Measurements from ENCODE around the gene TJP2. TPM values are rescaled to one million over a fixed set of nuclear protein-coding genes. Genes with fewer than 3 reads are reported as not detected.
"Not testable (repeated sequence)": the region's sequence is repeated elsewhere in the genome, so short reads cannot be mapped to it uniquely, and the experiment has no call there.

Gene TJP2
- total and polyA plus RNA-seq, 7 experiments from 2014 or later = 1.6 to 27.3 (median 11.3) TPM

DNA sequence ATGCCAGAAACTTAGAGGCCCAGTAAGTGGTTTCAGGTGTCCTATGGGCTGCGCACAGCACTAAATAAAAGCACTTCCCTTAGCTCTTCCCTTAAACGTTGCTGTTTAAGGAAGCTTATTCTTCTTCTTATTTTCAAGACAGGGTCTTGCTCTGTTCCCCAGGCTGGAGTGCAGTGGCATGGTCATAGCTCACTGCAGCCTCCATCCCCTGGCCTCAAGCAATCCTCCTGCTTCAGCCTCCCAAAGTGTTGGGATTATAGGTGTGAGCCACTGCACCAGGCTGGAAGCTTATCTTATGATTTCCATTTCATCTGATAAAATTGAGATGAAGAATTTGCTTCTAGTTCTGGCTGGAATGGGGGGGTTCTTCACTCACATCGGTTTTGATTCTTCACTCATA, 15.6 kb upstream of the TJP2 start:
- intact Hi-C loops (cut with micrococcal nuclease) = loop anchor here in 1 of 2 donors (5.0 kb wide), 1 partner anchor 34 kb away; no protein-coding TSS in a partner anchor
- POLR2A ChIA-PET = no interaction called here
- CTCF ChIA-PET = interaction anchor here (0.7 kb wide), 1 partner anchor 75 kb away, joined by 4 read pairs; no protein-coding TSS in a partner anchor
- DNase-seq = no peak
- Mint-ChIP-seq H3K9me3 (peaks cover 0 to 4% (median 0%) of the 10 kb centered on the region in 11 donors), H3K27ac (no peak overlapping the region), H3K4me1 (peaks cover 0 to 9% (median 0%) of the 10 kb centered on the region in 7 donors), H3K4me3 (no peak overlapping the region), H3K27me3 (no peaks in the 10 kb centered on the region), H3K36me3 (peaks cover 0 to 26% (median 11%) of the 10 kb centered on the region in 5 donors)
- Histone ChIP-seq H3K9me3 (ENCODE audit: control insufficient read depth in 2 of 3, low read length in 3 of 3) (no peaks in the 10 kb centered on the region), H3K27ac (ENCODE audit: low read depth, low read length) (no peak overlapping the region), H3K4me1 (ENCODE audit: control insufficient read depth in 2 of 2, insufficient read depth in 2 of 2, low read length in 2 of 2) (no peaks in the 10 kb centered on the region), H3K4me3 (ENCODE audit: low read length) (no peak overlapping the region), H3K36me3 (ENCODE audit: control insufficient read depth in 2 of 3, insufficient read depth in 3 of 3, low read length in 3 of 3) (no peaks in the 10 kb centered on the region), H3K27me3 (ENCODE audit: control insufficient read depth in 2 of 2, insufficient read depth in 2 of 2, low read length in 2 of 2) (no peaks in the 10 kb centered on the region)
- ATAC-seq = no peak

DNA sequence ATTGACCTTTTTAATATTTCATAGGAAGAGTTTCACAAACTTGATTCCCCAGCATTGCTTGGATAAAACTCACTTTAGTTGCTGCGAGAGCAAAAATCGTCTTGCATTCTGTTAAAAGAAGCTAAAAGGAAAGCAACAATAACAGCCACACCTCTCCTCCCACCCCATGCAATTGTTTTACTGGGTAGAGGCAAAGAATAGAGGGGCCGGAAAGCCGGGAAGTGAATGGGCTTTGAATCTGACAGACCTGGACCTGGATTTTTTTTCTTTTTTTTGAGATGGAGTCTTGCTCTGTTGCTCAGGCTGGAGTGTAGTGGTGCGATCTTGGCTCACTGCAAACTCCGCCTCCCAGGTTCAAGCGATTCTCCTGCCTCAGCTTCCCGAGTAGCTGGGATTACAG, 9.5 kb upstream of the TJP2 start:
- intact Hi-C loops (cut with micrococcal nuclease); H3K4me3 Mint-ChIP-seq; H3K4me1 ChIP-seq (ENCODE audit: control insufficient read depth in 2 of 2, insufficient read depth in 2 of 2, low read length in 2 of 2); H3K27ac ChIP-seq (ENCODE audit: low read depth, low read length); H3K27me3 ChIP-seq (ENCODE audit: control insufficient read depth in 2 of 2, insufficient read depth in 2 of 2, low read length in 2 of 2); H3K9me3 ChIP-seq (ENCODE audit: control insufficient read depth in 2 of 3, low read length in 3 of 3); DNase-seq; CTCF ChIA-PET; ATAC-seq; H3K27me3 Mint-ChIP-seq; POLR2A ChIA-PET; H3K9me3 Mint-ChIP-seq; H3K4me3 ChIP-seq (ENCODE audit: low read length); H3K36me3 ChIP-seq (ENCODE audit: control insufficient read depth in 2 of 3, insufficient read depth in 3 of 3, low read length in 3 of 3): not testable (repeated sequence)
- Mint-ChIP-seq H3K27ac (peak overlapping the region in 1 of 9 donors; percentile 57), H3K4me1 (peaks cover 9 to 20% (median 12%) of the 10 kb centered on the region in 7 donors), H3K36me3 (peaks cover 0 to 19% (median 10%) of the 10 kb centered on the region in 5 donors)

DNA sequence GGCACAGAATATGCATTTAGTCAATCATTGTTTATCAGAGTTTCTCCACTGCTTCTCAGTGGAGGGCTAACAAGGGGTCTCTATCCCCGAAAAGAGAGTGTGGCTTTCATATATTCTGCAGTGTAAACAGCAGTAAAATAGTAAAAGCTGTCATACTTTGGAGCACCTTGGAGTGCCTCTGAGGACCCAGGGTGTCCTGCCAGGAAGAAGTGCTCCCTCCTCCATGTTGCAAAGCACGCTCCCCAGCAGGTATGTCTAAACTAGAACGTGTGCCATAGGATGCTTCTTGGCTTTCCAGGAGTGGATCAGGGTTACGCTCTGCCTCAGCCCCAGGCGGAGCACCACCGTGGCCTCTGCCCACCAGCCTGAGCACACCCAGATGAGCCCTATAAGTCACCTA, 8.5 kb upstream of the TJP2 start:
- ATAC-seq = no peak
- no peak for DNase-seq
- H3K4me3 ChIP-seq (ENCODE audit: low read length) = no peak overlapping the region
- ChIA-PET CTCF (no interaction called here), POLR2A (no interaction called here)
- peaks cover 0 to 2% (median 0%) of the 10 kb centered on the region in 11 donors for H3K9me3 Mint-ChIP-seq
- intact Hi-C loops (cut with micrococcal nuclease) = no loop called here
- H3K27me3 Mint-ChIP-seq = peaks cover under 1 to 4% (median 1%) of the 10 kb centered on the region in 5 donors
- H3K36me3 ChIP-seq (ENCODE audit: control insufficient read depth in 2 of 3, insufficient read depth in 3 of 3, low read length in 3 of 3) = no peaks in the 10 kb centered on the region
- H3K27ac ChIP-seq (ENCODE audit: low read depth, low read length) = no peak overlapping the region
- H3K27ac Mint-ChIP-seq = no peak overlapping the region
- H3K4me1 ChIP-seq (ENCODE audit: control insufficient read depth in 2 of 2, insufficient read depth in 2 of 2, low read length in 2 of 2) = peaks cover 0 to 4% of the 10 kb centered on the region in 2 donors
- H3K27me3 ChIP-seq (ENCODE audit: control insufficient read depth in 2 of 2, insufficient read depth in 2 of 2, low read length in 2 of 2) = no peaks in the 10 kb centered on the region
- peaks cover 1 to 15% (median 4%) of the 10 kb centered on the region in 5 donors for H3K36me3 Mint-ChIP-seq
- peaks cover 11 to 16% (median 12%) of the 10 kb centered on the region in 7 donors for H3K4me1 Mint-ChIP-seq
- H3K9me3 ChIP-seq (ENCODE audit: control insufficient read depth in 2 of 3, low read length in 3 of 3) = no peaks in the 10 kb centered on the region
- H3K4me3 Mint-ChIP-seq = no peak overlapping the region

DNA sequence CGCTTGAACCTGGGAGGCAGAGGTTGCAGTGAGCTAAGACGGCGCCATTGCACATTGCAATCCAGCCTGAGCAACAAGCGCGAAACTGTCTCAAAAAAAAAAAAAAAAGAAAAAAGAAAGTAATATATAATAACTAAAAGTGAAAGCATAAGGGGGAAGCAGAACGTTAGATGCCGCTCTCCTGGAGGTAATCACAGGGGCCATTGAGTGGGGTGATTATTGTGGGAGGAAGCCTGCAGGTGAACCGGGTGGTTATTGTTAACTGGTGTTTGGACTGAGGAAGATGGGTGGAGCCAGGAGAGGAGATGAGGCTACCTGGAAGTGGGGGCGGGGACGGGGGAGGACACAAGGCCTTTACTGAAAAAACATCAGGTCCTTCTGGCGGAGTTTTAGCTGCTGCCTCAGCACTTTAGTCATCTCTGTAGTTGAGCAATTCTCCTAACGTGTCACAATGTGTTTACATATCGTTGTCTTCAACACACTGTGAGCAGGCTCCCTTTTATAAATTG, 5.3 kb upstream of the TJP2 start:
- Histone ChIP-seq H3K4me1 (ENCODE audit: control insufficient read depth in 2 of 2, insufficient read depth in 2 of 2, low read length in 2 of 2) (peaks cover 7 to 9% of the 10 kb centered on the region in 2 donors), H3K4me3 (ENCODE audit: low read length) (peak overlapping the region; percentile 54), H3K27ac (ENCODE audit: low read depth, low read length) (no peak overlapping the region), H3K36me3 (ENCODE audit: control insufficient read depth in 2 of 3, insufficient read depth in 3 of 3, low read length in 3 of 3) (no peaks in the 10 kb centered on the region), H3K9me3 (ENCODE audit: control insufficient read depth in 2 of 3, low read length in 3 of 3) (no peaks in the 10 kb centered on the region), H3K27me3 (ENCODE audit: control insufficient read depth in 2 of 2, insufficient read depth in 2 of 2, low read length in 2 of 2) (no peaks in the 10 kb centered on the region)
- Mint-ChIP-seq H3K36me3 (peaks cover 0 to 17% (median 4%) of the 10 kb centered on the region in 5 donors), H3K27ac (peak overlapping the region in 7 of 9 donors; percentile 24 to 90 (median 74)), H3K4me1 (peaks cover 18 to 30% (median 23%) of the 10 kb centered on the region in 7 donors), H3K9me3 (no peaks in the 10 kb centered on the region), H3K4me3 (peak overlapping the region; percentile 72 to 87 (median 84)), H3K27me3 (peaks cover 11 to 29% (median 18%) of the 10 kb centered on the region in 5 donors)
- ChIA-PET POLR2A (interaction anchor here (0.7 kb wide), 1 partner anchor 9 kb away, joined by 3 read pairs; no protein-coding TSS in a partner anchor), CTCF (interaction anchor here (0.7 to 1.0 kb wide), 2 partner anchors 26 to 63 kb away, joined by 3 to 5 read pairs; no protein-coding TSS in a partner anchor)
- DNase-seq = peak in 6 of 9 donors; percentile 9 to 67 (median 16)
- intact Hi-C loops (cut with micrococcal nuclease) = loop anchor here in 1 of 2 donors (1.0 kb wide), 1 partner anchor 10 kb away; no protein-coding TSS in a partner anchor
- peak; percentile 79 for ATAC-seq

DNA sequence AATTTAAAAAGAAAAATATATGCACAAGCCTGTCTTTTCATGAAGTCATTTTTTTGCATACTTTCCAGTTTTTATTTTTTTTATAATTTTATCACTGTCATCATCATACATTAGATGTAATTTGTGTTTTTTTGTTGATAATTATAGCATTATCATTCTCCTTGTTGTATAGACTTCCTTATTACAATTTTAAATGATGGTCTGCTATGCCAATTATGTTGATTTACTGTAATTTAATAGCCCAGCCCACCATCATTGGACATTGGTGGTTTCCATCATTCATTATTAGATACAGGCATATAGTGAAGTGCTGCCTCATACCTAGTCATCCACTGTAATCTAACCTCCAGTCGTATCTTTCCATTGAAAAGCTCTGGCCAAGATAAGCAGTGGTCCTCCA, 3.8 kb upstream of the TJP2 start:
- Mint-ChIP-seq H3K9me3 (no peaks in the 10 kb centered on the region), H3K4me3 (no peak overlapping the region), H3K27ac (no peak overlapping the region), H3K4me1 (peaks cover 26 to 40% (median 33%) of the 10 kb centered on the region in 7 donors), H3K36me3 (peaks cover 0 to 11% (median 4%) of the 10 kb centered on the region in 5 donors), H3K27me3 (peaks cover 15 to 40% (median 24%) of the 10 kb centered on the region in 5 donors)
- DNase-seq = no peak
- Histone ChIP-seq H3K4me3 (ENCODE audit: low read length) (no peak overlapping the region), H3K9me3 (ENCODE audit: control insufficient read depth in 2 of 3, low read length in 3 of 3) (no peaks in the 10 kb centered on the region), H3K27me3 (ENCODE audit: control insufficient read depth in 2 of 2, insufficient read depth in 2 of 2, low read length in 2 of 2) (no peaks in the 10 kb centered on the region), H3K27ac (ENCODE audit: low read depth, low read length) (no peak overlapping the region), H3K36me3 (ENCODE audit: control insufficient read depth in 2 of 3, insufficient read depth in 3 of 3, low read length in 3 of 3) (no peaks in the 10 kb centered on the region), H3K4me1 (ENCODE audit: control insufficient read depth in 2 of 2, insufficient read depth in 2 of 2, low read length in 2 of 2) (peaks cover 12 to 14% of the 10 kb centered on the region in 2 donors)
- intact Hi-C loops (cut with micrococcal nuclease) = loop anchor here (5.0 to 10.0 kb wide), 5 partner anchors 133 to 1245 kb away; partner anchors contain the start of genes FXN (in 1 of the 2), KLF9 (in 1 of the 2) and SMC5 (in 1 of the 2)
- ATAC-seq = no peak
- CTCF ChIA-PET = no interaction called here
- POLR2A ChIA-PET = no interaction called here

DNA sequence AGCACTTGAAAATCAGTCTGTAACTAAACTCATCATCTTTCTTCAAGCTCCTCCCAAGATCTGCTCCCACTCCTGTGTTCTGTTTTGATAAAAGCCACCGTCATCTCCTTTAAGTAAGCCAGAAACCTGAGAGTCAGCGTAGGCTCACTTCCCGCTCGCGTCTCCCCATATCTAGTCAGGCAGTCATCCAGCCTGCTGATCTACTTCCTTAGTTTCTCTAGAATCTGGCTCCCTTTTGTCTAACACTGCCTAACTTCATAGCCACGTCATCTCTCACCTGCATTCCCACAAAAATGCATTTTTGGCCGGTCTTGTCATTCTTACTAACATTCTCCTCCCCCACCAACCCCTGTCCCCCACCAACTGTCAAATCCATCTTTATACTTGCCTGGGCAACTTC, 3.0 kb upstream of the TJP2 start:
- DNase-seq (no peak), ATAC-seq (no peak)
- no peaks in the 10 kb centered on the region for H3K9me3 ChIP-seq (ENCODE audit: control insufficient read depth in 2 of 3, low read length in 3 of 3)
- peaks cover 26 to 48% (median 33%) of the 10 kb centered on the region in 7 donors for H3K4me1 Mint-ChIP-seq
- H3K27me3 ChIP-seq (ENCODE audit: control insufficient read depth in 2 of 2, insufficient read depth in 2 of 2, low read length in 2 of 2) = no peaks in the 10 kb centered on the region
- H3K4me3 ChIP-seq (ENCODE audit: low read length) = no peak overlapping the region
- no peak overlapping the region for H3K27ac ChIP-seq (ENCODE audit: low read depth, low read length)
- H3K36me3 ChIP-seq (ENCODE audit: control insufficient read depth in 2 of 3, insufficient read depth in 3 of 3, low read length in 3 of 3) = no peaks in the 10 kb centered on the region
- no peak overlapping the region for H3K27ac Mint-ChIP-seq
- H3K9me3 Mint-ChIP-seq = no peaks in the 10 kb centered on the region
- peaks cover 15 to 43% (median 24%) of the 10 kb centered on the region in 5 donors for H3K27me3 Mint-ChIP-seq
- CTCF ChIA-PET = no interaction called here
- intact Hi-C loops (cut with micrococcal nuclease) = loop anchor here (5.0 to 10.0 kb wide), 5 partner anchors 134 to 1244 kb away; partner anchors contain the start of genes FXN (in 1 of the 2), KLF9 (in 1 of the 2) and SMC5 (in 1 of the 2)
- peaks cover 0 to 11% (median 4%) of the 10 kb centered on the region in 5 donors for H3K36me3 Mint-ChIP-seq
- POLR2A ChIA-PET = no interaction called here
- H3K4me1 ChIP-seq (ENCODE audit: control insufficient read depth in 2 of 2, insufficient read depth in 2 of 2, low read length in 2 of 2) = peaks cover 12 to 14% of the 10 kb centered on the region in 2 donors
- H3K4me3 Mint-ChIP-seq = peak overlapping the region in 1 of 10 donors; percentile 6
